GM23338 (cell line): ENCODE results near the gene BEST2.

ENCODE experiments used
- EZH2 ChIP-seq: fragments of 200-600 bp; sonication (generic); IDR thresholded peaks from one replicate; pipeline ENCODE4 v1.8.0; 2017; ENCODE audit warnings: antibody characterized with exemption, mild to moderate bottlenecking, low read depth; ENCODE audit not compliant: unreplicated experiment
- STAT1 ChIP-seq: IDR thresholded peaks from one replicate; pipeline ENCODE4 v1.6.1; 2016; ENCODE audit warnings: antibody characterized with exemption; ENCODE audit not compliant: unreplicated experiment
- TF ChIP-seq, protein P1 (sequence below): IDR thresholded peaks from 2 replicates; pipeline ENCODE4 v1.6.1; 2016; ENCODE audit warnings: antibody characterized with exemption
- TF ChIP-seq, protein P2 (sequence below), 2 experiments: fragments of 200-600 bp in 1 of 2; sonication (generic) in 1 of 2; conservative IDR thresholded peaks; 2 replicates each; pipeline versions ENCODE4 v1.5.1 to v1.6.1; 2016 to 2017; ENCODE audit warnings: antibody characterized with exemption in 2 of 2, low read depth in 2 of 2, mild to moderate bottlenecking in 2 of 2, moderate library complexity in 1 of 2

GRCh38 chr19:12802267-12803106, 50.9 kb downstream of the BEST2 start:
- TF ChIP-seq EZH2 (no peak), STAT1 (no peak)
- TF ChIP-seq, protein P1, sequence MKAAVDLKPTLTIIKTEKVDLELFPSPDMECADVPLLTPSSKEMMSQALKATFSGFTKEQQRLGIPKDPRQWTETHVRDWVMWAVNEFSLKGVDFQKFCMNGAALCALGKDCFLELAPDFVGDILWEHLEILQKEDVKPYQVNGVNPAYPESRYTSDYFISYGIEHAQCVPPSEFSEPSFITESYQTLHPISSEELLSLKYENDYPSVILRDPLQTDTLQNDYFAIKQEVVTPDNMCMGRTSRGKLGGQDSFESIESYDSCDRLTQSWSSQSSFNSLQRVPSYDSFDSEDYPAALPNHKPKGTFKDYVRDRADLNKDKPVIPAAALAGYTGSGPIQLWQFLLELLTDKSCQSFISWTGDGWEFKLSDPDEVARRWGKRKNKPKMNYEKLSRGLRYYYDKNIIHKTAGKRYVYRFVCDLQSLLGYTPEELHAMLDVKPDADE = no peak
- TF ChIP-seq, protein P2, sequence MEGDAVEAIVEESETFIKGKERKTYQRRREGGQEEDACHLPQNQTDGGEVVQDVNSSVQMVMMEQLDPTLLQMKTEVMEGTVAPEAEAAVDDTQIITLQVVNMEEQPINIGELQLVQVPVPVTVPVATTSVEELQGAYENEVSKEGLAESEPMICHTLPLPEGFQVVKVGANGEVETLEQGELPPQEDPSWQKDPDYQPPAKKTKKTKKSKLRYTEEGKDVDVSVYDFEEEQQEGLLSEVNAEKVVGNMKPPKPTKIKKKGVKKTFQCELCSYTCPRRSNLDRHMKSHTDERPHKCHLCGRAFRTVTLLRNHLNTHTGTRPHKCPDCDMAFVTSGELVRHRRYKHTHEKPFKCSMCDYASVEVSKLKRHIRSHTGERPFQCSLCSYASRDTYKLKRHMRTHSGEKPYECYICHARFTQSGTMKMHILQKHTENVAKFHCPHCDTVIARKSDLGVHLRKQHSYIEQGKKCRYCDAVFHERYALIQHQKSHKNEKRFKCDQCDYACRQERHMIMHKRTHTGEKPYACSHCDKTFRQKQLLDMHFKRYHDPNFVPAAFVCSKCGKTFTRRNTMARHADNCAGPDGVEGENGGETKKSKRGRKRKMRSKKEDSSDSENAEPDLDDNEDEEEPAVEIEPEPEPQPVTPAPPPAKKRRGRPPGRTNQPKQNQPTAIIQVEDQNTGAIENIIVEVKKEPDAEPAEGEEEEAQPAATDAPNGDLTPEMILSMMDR (conservative IDR thresholded peaks at IDR 0.05; ENCODE audit: low read depth in 2 of 2) = no peak
